Ovary (tissue), 3 donors: Measurements from ENCODE around the gene MPZ.

Experiments
- EP300 ChIP-seq: sonication (generic); formaldehyde crosslinking; IDR thresholded peaks from one replicate; pipeline ENCODE4 v1.6.1; 2017; ENCODE audit warnings: antibody characterized with exemption
- POLR2A ChIP-seq: fragments of 450-650 bp; IDR thresholded peaks from one replicate; pipeline ENCODE4 v1.6.1; 2017; ENCODE audit warnings: antibody characterized with exemption, mild to moderate bottlenecking, moderate library complexity
- TF ChIP-seq, protein P1 (sequence below), 3 donors: fragments of 450-650 bp in 2 of 3; fragments of 200-600 bp in 1 of 3; IDR thresholded peaks; one replicate each; pipeline versions ENCODE4 v1.5.1 to v1.8.0; 2016 to 2022; ENCODE audit warnings: antibody characterized with exemption in 3 of 3, mild to moderate bottlenecking in 1 of 3
- donor health status: DM: no; HTN: no; CAD: no.

DNA sequence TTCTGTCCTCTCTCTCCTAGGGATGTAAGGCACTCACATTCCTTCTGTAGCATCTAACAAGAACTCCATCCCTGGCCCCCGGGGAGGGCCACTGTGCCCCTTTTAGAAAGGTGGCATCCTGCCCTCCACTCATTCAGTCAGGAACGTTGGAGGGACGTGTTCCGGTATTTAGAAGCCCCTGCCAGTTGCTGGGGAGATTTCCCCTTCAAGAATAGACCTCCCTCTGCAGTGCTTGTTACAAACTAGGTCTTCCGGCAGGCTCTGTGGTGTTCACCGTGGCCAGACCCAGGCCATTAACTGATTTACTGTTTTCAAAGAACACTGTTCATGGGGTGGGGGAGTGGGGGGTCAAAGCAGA lies 50.4 kb downstream of the MPZ start:
- TF ChIP-seq, protein P1, sequence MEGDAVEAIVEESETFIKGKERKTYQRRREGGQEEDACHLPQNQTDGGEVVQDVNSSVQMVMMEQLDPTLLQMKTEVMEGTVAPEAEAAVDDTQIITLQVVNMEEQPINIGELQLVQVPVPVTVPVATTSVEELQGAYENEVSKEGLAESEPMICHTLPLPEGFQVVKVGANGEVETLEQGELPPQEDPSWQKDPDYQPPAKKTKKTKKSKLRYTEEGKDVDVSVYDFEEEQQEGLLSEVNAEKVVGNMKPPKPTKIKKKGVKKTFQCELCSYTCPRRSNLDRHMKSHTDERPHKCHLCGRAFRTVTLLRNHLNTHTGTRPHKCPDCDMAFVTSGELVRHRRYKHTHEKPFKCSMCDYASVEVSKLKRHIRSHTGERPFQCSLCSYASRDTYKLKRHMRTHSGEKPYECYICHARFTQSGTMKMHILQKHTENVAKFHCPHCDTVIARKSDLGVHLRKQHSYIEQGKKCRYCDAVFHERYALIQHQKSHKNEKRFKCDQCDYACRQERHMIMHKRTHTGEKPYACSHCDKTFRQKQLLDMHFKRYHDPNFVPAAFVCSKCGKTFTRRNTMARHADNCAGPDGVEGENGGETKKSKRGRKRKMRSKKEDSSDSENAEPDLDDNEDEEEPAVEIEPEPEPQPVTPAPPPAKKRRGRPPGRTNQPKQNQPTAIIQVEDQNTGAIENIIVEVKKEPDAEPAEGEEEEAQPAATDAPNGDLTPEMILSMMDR (IDR thresholded peaks at IDR 0.05): no peak
- TF ChIP-seq POLR2A (no peak), EP300 (no peak)
